Measurements from ENCODE around the gene PEAK1. TPM values are rescaled to one million over a fixed set of nuclear protein-coding genes. Genes with fewer than 3 reads are reported as not detected.

The PEAK1 gene
- total RNA-seq, 1 experiment from 2014 or later, result 21.2 TPM

GRCh38 chr15:77069521-77070121 is 350.3 kb downstream of the PEAK1 start:
- Mint-ChIP-seq H3K27ac (peak overlapping the region in 1 of 3 experiments; percentile 20; a peak in 1 of 7 replicates), H3K36me3 (ENCODE audit: insufficient read depth in 1 of 3, low read depth in 3 of 3) (peaks cover 2 to 8% (median 4%) of the 10 kb centered on the region in 3 experiments; a peak in 5 of 7 replicates), H3K27me3 (ENCODE audit: low read depth) (peaks cover 3% of the 10 kb centered on the region), H3K9me3 (no peaks in the 10 kb centered on the region), H3K4me1 (peaks cover 18 to 24% of the 10 kb centered on the region in 2 experiments), H3K4me3 (peak overlapping the region; percentile 80 to 81)
- H3K27ac ChIP-seq (ENCODE audit: insufficient read length, low read depth, low read length), result no peak overlapping the region
- no peaks in the 10 kb centered on the region for H3K79me1 ChIP-seq (ENCODE audit: insufficient read depth, low read depth, low read length, poor library complexity, severe bottlenecking)
- no peak overlapping the region for H3K14ac ChIP-seq (ENCODE audit: insufficient read depth, low read length)
- H4K20me1 ChIP-seq (ENCODE audit: control insufficient read depth, insufficient read depth, insufficient read length), result no peaks in the 10 kb centered on the region
- no peak overlapping the region for H4K5ac ChIP-seq (ENCODE audit: insufficient read length, low read depth, low read length)
- no peak overlapping the region for H2BK20ac ChIP-seq (ENCODE audit: low read depth, low read length, poor library complexity, severe bottlenecking)
- no peak overlapping the region for H2BK15ac ChIP-seq (ENCODE audit: low read depth, low read length)
- H3K4me2 ChIP-seq (ENCODE audit: insufficient read depth, insufficient read length, low read length), result peak overlapping the region; percentile 72
- peak overlapping the region; percentile 21 for H3K9ac ChIP-seq (ENCODE audit: extremely low read depth, insufficient read length, low read length)
- H4K8ac ChIP-seq (replicated peaks; ENCODE audit: insufficient read length, low read depth, low read length), result no peak overlapping the region
- no peak overlapping the region for H2BK5ac ChIP-seq (ENCODE audit: insufficient read length, low read length)
- no peak overlapping the region for H2AK5ac ChIP-seq (ENCODE audit: insufficient read length, low read length)
- H4K91ac ChIP-seq (ENCODE audit: insufficient read length, low read depth, low read length), result no peak overlapping the region
- no peak overlapping the region for H2AFZ ChIP-seq (ENCODE audit: low read length)
- no peak overlapping the region for H2BK12ac ChIP-seq (ENCODE audit: insufficient read length, low read depth, low read length)
- H3K23me2 ChIP-seq (ENCODE audit: insufficient read length, low read depth, low read length, poor library complexity, severe bottlenecking), result peaks cover 6% of the 10 kb centered on the region
- H3T11ph ChIP-seq (ENCODE audit: low read length), result no peak overlapping the region
- WGBS (ENCODE audit: extremely low coverage, insufficient read length, low lambda C conversion rate), result no CpG with 5 or more reads among the region's 13 CpGs
- no peaks in the 10 kb centered on the region for H3K9me3 ChIP-seq (ENCODE audit: control insufficient read depth, low read depth, low read length)
- H3K79me2 ChIP-seq (ENCODE audit: insufficient read depth, low read length), result peaks cover 13% of the 10 kb centered on the region; the same call in 1 of the 2 replicates
- no peak overlapping the region for H3K18ac ChIP-seq (ENCODE audit: insufficient read length, low read depth, low read length)
- no peak overlapping the region for H2BK120ac ChIP-seq (ENCODE audit: low read depth, low read length, poor library complexity, severe bottlenecking)
- peaks cover 3% of the 10 kb centered on the region for H3K4me1 ChIP-seq (ENCODE audit: insufficient read depth, low read length)
- H3K27me3 ChIP-seq (ENCODE audit: insufficient read depth, low read length), result no peaks in the 10 kb centered on the region
- H3K56ac ChIP-seq (ENCODE audit: insufficient read length, low read depth, low read length), result no peak overlapping the region
- no peak overlapping the region for H3K23ac ChIP-seq (ENCODE audit: insufficient read length, low read depth, low read length)
- no peak for TF ChIP-seq CTCF (conservative IDR thresholded peaks at IDR 0.05)
- H3K4ac ChIP-seq (ENCODE audit: low read depth, low read length), result no peak overlapping the region
- no peak for DNase-seq

Data from H9 (cell line).